ENCODE results near the gene OR10G7. TPM values are rescaled to one million over a fixed set of nuclear protein-coding genes. Genes with fewer than 3 reads are reported as not detected.

Gene OR10G7
- total RNA-seq, 1 experiment from 2014 or later: not detected

DNA sequence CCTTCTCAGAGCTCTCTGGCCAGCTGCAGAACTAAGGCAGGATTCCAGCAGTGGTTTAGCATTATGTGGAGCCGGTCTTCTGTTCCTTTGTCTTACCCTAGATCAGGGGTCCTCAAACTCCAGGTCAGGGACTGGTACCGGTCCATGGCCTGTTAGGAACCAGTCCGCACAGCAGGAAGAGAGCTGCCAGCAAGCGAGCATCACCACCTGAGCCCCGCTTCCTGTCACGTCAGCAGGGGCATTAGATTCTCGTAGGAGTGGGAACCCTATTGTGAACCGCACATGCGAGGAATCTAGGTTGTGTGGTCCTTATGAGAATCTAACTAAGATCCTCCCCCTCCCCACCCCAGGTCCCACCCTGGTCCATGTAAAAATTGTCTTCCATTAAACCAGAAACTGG is 1.6 kb downstream of the OR10G7 start:
- POLR2A ChIA-PET: no interaction called here
- CTCF ChIA-PET: interaction anchor here (1.2 kb wide), 1 partner anchor 30 kb away, joined by 3 read pairs; no protein-coding TSS in a partner anchor
- H3K27me3 Mint-ChIP-seq (ENCODE audit: low read depth): no peaks in the 10 kb centered on the region
- H3K4me3 Mint-ChIP-seq: no peak overlapping the region
- H3K27ac Mint-ChIP-seq: no peak overlapping the region
- DNase-seq (ENCODE audit: low spot score) (no peak), ATAC-seq (peak; percentile 51; the same call in 1 of the 2 replicates)
- no peaks in the 10 kb centered on the region for H3K9me3 Mint-ChIP-seq
- TF ChIP-seq NFYB (CRISPR knock-in tag; conservative IDR thresholded peaks at IDR 0.05; ENCODE audit: low read depth) (no peak), FOXK1 (CRISPR knock-in tag; IDR thresholded peaks at IDR 0.05) (no peak), PRRX2 (CRISPR knock-in tag; IDR thresholded peaks at IDR 0.05) (no peak), IRF2 (CRISPR knock-in tag; IDR thresholded peaks at IDR 0.05; ENCODE audit: borderline replicate concordance, low read depth) (no peak), RELA (CRISPR knock-in tag; IDR thresholded peaks at IDR 0.05; ENCODE audit: borderline replicate concordance) (no peak), ARID4B (CRISPR knock-in tag; IDR thresholded peaks at IDR 0.05; ENCODE audit: borderline replicate concordance) (no peak), SMAD3 (CRISPR knock-in tag; IDR thresholded peaks at IDR 0.05; ENCODE audit: borderline replicate concordance) (no peak), ELF4 (CRISPR knock-in tag; IDR thresholded peaks at IDR 0.05; ENCODE audit: low read depth) (no peak), ZSCAN18 (CRISPR knock-in tag; IDR thresholded peaks at IDR 0.05) (no peak)
- TF ChIP-seq, protein P1, sequence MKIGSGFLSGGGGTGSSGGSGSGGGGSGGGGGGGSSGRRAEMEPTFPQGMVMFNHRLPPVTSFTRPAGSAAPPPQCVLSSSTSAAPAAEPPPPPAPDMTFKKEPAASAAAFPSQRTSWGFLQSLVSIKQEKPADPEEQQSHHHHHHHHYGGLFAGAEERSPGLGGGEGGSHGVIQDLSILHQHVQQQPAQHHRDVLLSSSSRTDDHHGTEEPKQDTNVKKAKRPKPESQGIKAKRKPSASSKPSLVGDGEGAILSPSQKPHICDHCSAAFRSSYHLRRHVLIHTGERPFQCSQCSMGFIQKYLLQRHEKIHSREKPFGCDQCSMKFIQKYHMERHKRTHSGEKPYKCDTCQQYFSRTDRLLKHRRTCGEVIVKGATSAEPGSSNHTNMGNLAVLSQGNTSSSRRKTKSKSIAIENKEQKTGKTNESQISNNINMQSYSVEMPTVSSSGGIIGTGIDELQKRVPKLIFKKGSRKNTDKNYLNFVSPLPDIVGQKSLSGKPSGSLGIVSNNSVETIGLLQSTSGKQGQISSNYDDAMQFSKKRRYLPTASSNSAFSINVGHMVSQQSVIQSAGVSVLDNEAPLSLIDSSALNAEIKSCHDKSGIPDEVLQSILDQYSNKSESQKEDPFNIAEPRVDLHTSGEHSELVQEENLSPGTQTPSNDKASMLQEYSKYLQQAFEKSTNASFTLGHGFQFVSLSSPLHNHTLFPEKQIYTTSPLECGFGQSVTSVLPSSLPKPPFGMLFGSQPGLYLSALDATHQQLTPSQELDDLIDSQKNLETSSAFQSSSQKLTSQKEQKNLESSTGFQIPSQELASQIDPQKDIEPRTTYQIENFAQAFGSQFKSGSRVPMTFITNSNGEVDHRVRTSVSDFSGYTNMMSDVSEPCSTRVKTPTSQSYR (CRISPR knock-in tag; IDR thresholded peaks at IDR 0.05): no peak
- TF ChIP-seq, protein P2, sequence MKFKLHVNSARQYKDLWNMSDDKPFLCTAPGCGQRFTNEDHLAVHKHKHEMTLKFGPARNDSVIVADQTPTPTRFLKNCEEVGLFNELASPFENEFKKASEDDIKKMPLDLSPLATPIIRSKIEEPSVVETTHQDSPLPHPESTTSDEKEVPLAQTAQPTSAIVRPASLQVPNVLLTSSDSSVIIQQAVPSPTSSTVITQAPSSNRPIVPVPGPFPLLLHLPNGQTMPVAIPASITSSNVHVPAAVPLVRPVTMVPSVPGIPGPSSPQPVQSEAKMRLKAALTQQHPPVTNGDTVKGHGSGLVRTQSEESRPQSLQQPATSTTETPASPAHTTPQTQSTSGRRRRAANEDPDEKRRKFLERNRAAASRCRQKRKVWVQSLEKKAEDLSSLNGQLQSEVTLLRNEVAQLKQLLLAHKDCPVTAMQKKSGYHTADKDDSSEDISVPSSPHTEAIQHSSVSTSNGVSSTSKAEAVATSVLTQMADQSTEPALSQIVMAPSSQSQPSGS (CRISPR knock-in tag; IDR thresholded peaks at IDR 0.05; ENCODE audit: borderline replicate concordance, low read depth): no peak
- TF ChIP-seq, protein P3, sequence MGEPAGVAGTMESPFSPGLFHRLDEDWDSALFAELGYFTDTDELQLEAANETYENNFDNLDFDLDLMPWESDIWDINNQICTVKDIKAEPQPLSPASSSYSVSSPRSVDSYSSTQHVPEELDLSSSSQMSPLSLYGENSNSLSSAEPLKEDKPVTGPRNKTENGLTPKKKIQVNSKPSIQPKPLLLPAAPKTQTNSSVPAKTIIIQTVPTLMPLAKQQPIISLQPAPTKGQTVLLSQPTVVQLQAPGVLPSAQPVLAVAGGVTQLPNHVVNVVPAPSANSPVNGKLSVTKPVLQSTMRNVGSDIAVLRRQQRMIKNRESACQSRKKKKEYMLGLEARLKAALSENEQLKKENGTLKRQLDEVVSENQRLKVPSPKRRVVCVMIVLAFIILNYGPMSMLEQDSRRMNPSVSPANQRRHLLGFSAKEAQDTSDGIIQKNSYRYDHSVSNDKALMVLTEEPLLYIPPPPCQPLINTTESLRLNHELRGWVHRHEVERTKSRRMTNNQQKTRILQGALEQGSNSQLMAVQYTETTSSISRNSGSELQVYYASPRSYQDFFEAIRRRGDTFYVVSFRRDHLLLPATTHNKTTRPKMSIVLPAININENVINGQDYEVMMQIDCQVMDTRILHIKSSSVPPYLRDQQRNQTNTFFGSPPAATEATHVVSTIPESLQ (CRISPR knock-in tag; IDR thresholded peaks at IDR 0.05): no peak
- TF ChIP-seq, protein P4, sequence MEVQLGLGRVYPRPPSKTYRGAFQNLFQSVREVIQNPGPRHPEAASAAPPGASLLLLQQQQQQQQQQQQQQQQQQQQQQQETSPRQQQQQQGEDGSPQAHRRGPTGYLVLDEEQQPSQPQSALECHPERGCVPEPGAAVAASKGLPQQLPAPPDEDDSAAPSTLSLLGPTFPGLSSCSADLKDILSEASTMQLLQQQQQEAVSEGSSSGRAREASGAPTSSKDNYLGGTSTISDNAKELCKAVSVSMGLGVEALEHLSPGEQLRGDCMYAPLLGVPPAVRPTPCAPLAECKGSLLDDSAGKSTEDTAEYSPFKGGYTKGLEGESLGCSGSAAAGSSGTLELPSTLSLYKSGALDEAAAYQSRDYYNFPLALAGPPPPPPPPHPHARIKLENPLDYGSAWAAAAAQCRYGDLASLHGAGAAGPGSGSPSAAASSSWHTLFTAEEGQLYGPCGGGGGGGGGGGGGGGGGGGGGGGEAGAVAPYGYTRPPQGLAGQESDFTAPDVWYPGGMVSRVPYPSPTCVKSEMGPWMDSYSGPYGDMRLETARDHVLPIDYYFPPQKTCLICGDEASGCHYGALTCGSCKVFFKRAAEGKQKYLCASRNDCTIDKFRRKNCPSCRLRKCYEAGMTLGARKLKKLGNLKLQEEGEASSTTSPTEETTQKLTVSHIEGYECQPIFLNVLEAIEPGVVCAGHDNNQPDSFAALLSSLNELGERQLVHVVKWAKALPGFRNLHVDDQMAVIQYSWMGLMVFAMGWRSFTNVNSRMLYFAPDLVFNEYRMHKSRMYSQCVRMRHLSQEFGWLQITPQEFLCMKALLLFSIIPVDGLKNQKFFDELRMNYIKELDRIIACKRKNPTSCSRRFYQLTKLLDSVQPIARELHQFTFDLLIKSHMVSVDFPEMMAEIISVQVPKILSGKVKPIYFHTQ (CRISPR knock-in tag; IDR thresholded peaks at IDR 0.05): no peak
- peaks cover 7% of the 10 kb centered on the region for H3K4me1 Mint-ChIP-seq
- H3K36me3 Mint-ChIP-seq: no peaks in the 10 kb centered on the region

Data from WTC11 (cell line).